SU-DHL-6 (cell line): Measurements from ENCODE around the gene STK31.

ENCODE experiments used
- H2AFZ ChIP-seq: fragments of 200-600 bp; sonication (generic); 2 replicates; pipeline ENCODE4 v1.6.1; 2014; ENCODE audit warnings: low read depth, mild to moderate bottlenecking, moderate library complexity, mixed read lengths, antibody characterized with exemption, low read length; ENCODE audit not compliant: severe bottlenecking
- H3F3A ChIP-seq: fragments of 200-600 bp; shearing (Covaris generic); 2 replicates; pipeline ENCODE4 v1.6.0; 2016; ENCODE audit warnings: antibody characterized with exemption, mild to moderate bottlenecking; ENCODE audit not compliant: insufficient read depth
- H3K27ac ChIP-seq: fragments of 200-600 bp; sonication (generic); 2 replicates; pipeline ENCODE4 v1.5.1; 2016; ENCODE audit warnings: low read depth, mild to moderate bottlenecking, low read length, moderate library complexity, mixed read lengths
- H3K27me3 ChIP-seq: fragments of 200-600 bp; sonication (generic), shearing (Covaris generic); 2 replicates; pipeline ENCODE4 v1.6.0; 2014; ENCODE audit warnings: mild to moderate bottlenecking, low read length
- H3K36me3 ChIP-seq: fragments of 200-600 bp; sonication (generic); 2 replicates; pipeline ENCODE4 v1.6.1; 2014; ENCODE audit warnings: mild to moderate bottlenecking, low read length, mixed read lengths
- H3K4me2 ChIP-seq: fragments of 300-600, 200-600 bp; shearing (Covaris generic), sonication (generic); 2 replicates; pipeline ENCODE4 v1.6.0; 2014; ENCODE audit warnings: low read length, low read depth, mild to moderate bottlenecking; ENCODE audit not compliant: poor library complexity, severe bottlenecking
- H3K4me3 ChIP-seq: fragments of 200-600 bp; sonication (generic); 2 replicates; pipeline ENCODE4 v1.5.1; 2014; ENCODE audit warnings: antibody characterized with exemption, low read length, mild to moderate bottlenecking, mixed read lengths; ENCODE audit not compliant: insufficient read depth, poor library complexity, severe bottlenecking
- H3K79me2 ChIP-seq: fragments of 200-600 bp; sonication (generic); 2 replicates; pipeline ENCODE4 v1.6.1; 2014; ENCODE audit warnings: mild to moderate bottlenecking, low read length, moderate library complexity; ENCODE audit not compliant: insufficient read depth
- H3K9ac ChIP-seq: fragments of 200-600 bp; sonication (generic); 2 replicates; pipeline ENCODE4 v1.7.0; 2014; ENCODE audit warnings: mild to moderate bottlenecking, low read length
- H3K9me2 ChIP-seq: fragments of 200-600 bp; sonication (generic); replicated peaks from 2 replicates; pipeline ENCODE4 v1.6.1; 2014; ENCODE audit warnings: low read length; ENCODE audit not compliant: insufficient read depth
- H3K9me3 ChIP-seq: fragments of 200-600 bp; sonication (generic); 2 replicates; pipeline ENCODE4 v1.6.1; 2014; ENCODE audit warnings: low read length, mixed read lengths; ENCODE audit not compliant: insufficient read depth
- H4K20me1 ChIP-seq: fragments of 200-600 bp; sonication (generic); 2 replicates; pipeline ENCODE4 v1.6.1; 2014; ENCODE audit warnings: low read depth, mild to moderate bottlenecking, antibody characterized with exemption, low read length, moderate library complexity, mixed read lengths
- EZH2phosphoT487 ChIP-seq: fragments of 200-600 bp; sonication (generic), shearing (Covaris generic); conservative IDR thresholded peaks from 2 replicates; pipeline ENCODE4 v1.6.1; 2018; ENCODE audit warnings: mild to moderate bottlenecking, antibody characterized with exemption, low read length, moderate library complexity, mixed read lengths
- TF ChIP-seq, protein P1 (sequence below): fragments of 200-600 bp; sonication (generic); IDR thresholded peaks from one replicate; pipeline ENCODE4 v1.5.1; 2017; ENCODE audit warnings: antibody characterized with exemption, mild to moderate bottlenecking, low read length, moderate library complexity; ENCODE audit not compliant: insufficient read depth, poor library complexity, severe bottlenecking

Gene STK31

DNA sequence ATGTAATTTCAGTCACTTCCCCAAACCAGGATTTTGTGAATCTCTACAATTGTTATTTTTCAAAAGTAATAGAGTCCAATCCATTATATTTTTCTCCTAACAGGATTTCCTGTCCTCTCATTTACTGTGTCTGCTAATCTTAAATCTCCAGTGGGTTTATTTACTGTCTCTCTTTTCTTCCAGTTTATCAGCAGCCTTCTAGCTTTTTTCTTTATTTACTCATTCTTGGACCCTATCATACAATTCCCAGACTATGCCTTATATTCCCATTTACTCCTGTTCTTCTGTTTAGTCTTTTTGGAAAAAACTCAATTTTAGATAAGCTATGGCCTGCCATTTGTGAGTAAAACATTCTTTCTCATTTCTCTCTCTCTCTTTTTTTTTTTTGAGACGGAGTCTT is 94.7 kb downstream of the STK31 start:
- Histone ChIP-seq H3K27me3 (no peaks in the 10 kb centered on the region), H3K4me2 (no peak overlapping the region), H3K27ac (no peak overlapping the region), H3K4me3 (no peak overlapping the region), H3K9me3 (no peaks in the 10 kb centered on the region), H3K9me2 (no peaks in the 10 kb centered on the region), H3F3A (no peaks in the 10 kb centered on the region), H3K9ac (no peak overlapping the region), H3K36me3 (no peaks in the 10 kb centered on the region), H2AFZ (no peak overlapping the region), H3K79me2 (no peaks in the 10 kb centered on the region), H4K20me1 (peaks cover 4% of the 10 kb centered on the region; the same call in 1 of the 2 replicates)
- TF ChIP-seq, protein P1, sequence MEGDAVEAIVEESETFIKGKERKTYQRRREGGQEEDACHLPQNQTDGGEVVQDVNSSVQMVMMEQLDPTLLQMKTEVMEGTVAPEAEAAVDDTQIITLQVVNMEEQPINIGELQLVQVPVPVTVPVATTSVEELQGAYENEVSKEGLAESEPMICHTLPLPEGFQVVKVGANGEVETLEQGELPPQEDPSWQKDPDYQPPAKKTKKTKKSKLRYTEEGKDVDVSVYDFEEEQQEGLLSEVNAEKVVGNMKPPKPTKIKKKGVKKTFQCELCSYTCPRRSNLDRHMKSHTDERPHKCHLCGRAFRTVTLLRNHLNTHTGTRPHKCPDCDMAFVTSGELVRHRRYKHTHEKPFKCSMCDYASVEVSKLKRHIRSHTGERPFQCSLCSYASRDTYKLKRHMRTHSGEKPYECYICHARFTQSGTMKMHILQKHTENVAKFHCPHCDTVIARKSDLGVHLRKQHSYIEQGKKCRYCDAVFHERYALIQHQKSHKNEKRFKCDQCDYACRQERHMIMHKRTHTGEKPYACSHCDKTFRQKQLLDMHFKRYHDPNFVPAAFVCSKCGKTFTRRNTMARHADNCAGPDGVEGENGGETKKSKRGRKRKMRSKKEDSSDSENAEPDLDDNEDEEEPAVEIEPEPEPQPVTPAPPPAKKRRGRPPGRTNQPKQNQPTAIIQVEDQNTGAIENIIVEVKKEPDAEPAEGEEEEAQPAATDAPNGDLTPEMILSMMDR, result no peak
- no peak for TF ChIP-seq EZH2phosphoT487

DNA sequence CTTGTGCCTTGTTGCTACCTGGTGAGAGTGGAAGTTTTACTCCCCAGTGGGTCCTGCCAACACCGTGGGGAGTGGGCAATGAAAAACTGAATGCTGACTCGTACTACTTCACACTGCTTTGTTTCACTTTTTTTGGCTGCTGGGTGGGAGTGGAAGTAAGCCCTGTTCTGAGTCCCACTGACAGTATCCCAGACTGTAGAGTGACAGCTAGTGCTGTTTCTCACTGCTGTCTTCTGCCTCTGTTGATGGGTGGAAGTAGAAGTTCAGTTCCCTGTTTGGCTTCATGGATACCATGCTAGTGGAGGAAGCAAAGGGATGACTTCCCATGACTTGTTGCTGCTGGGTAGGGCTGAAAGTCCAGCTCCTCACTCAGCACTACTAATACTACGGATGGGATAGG is 98.4 kb downstream of the STK31 start:
- no peaks in the 10 kb centered on the region for H3K9me2 ChIP-seq
- no peaks in the 10 kb centered on the region for H3K27me3 ChIP-seq
- no peaks in the 10 kb centered on the region for H3K79me2 ChIP-seq
- no peaks in the 10 kb centered on the region for H3F3A ChIP-seq
- H3K4me3 ChIP-seq, result no peak overlapping the region
- TF ChIP-seq, protein P1, result no peak
- TF ChIP-seq EZH2phosphoT487, result no peak
- H4K20me1 ChIP-seq, result no peaks in the 10 kb centered on the region
- no peaks in the 10 kb centered on the region; the same call in 1 of the 2 replicates for H3K36me3 ChIP-seq
- no peak overlapping the region for H3K27ac ChIP-seq
- H2AFZ ChIP-seq, result no peak overlapping the region
- no peak overlapping the region for H3K4me2 ChIP-seq
- 0 out of 2 replicates have a peak, but pooled peaks cover 4% of the 10 kb centered on the region for H3K9me3 ChIP-seq
- no peak overlapping the region for H3K9ac ChIP-seq

DNA sequence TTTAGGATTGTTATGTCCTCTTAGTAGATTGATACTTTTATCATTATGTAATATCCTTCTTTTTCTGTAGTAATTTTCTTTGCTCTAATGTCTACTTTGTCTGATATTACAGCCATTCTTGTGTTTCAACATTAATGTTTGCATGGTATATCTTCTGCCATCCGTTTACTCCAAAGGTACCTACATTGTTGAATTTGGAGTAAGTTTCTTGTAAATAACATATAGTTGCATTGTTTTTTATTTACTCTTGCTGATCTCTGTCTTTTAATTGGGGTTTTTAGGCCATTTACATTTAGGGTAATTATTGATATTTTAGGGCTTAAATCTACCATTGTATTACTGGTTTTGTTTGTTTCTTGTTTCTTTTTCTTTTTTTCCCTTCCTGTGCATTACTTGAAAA is 100.1 kb downstream of the STK31 start:
- Histone ChIP-seq H3K9ac (no peak overlapping the region), H3K4me3 (no peak overlapping the region), H4K20me1 (no peaks in the 10 kb centered on the region), H3K79me2 (no peaks in the 10 kb centered on the region), H3K27me3 (no peaks in the 10 kb centered on the region), H3K9me2 (no peaks in the 10 kb centered on the region), H3K27ac (no peak overlapping the region), H3F3A (no peaks in the 10 kb centered on the region), H2AFZ (no peak overlapping the region), H3K36me3 (no peaks in the 10 kb centered on the region; the same call in 1 of the 2 replicates), H3K4me2 (no peak overlapping the region), H3K9me3 (0 out of 2 replicates have a peak, but pooled peaks cover 4% of the 10 kb centered on the region)
- TF ChIP-seq EZH2phosphoT487, result no peak
- TF ChIP-seq, protein P1, result no peak
